Fibroblast of villous mesenchyme (primary cell): ENCODE data around the gene CDH4. TPM values are rescaled to one million over a fixed set of nuclear protein-coding genes. Genes with fewer than 3 reads are reported as not detected.

Experiments
- DNase-seq: peaks from one replicate; pipeline ENCODE4 v3.0.0-alpha.2; 2010; ENCODE audit warnings: low read depth
- H3K4me3 ChIP-seq: 2 replicates; pipeline ENCODE4 v1.5.1; 2011; ENCODE audit warnings: low read depth, mild to moderate bottlenecking, low read length
- CTCF ChIP-seq: IDR thresholded peaks from 2 replicates; pipeline ENCODE4 v1.5.1; 2012; ENCODE audit warnings: low read depth, mild to moderate bottlenecking, low read length; ENCODE audit not compliant: insufficient read depth
- total RNA-seq: library from RNA; depleted of rRNA; stranded (reverse); fragments of >200 nt; gene quantifications from 2 replicates; pipeline ENCODE4 v1.2.3, GENCODE V29; 2012

Gene CDH4
- total RNA-seq, 1 donor: 1.7 TPM

GRCh38 chr20:61682996-61683681 lies 431.1 kb downstream of the CDH4 start:
- no peak for DNase-seq
- H3K4me3 ChIP-seq: no peak overlapping the region
- TF ChIP-seq CTCF: no peak

GRCh38 chr20:61683721-61684120 lies 431.7 kb downstream of the CDH4 start:
- no peak for TF ChIP-seq CTCF
- no peak for DNase-seq
- H3K4me3 ChIP-seq: no peak overlapping the region

- no peak for DNase-seq
- TF ChIP-seq CTCF: no peak
- H3K4me3 ChIP-seq: no peak overlapping the region
Measured at GRCh38 chr20:61684136-61684535, 432.1 kb downstream of the CDH4 start.

GRCh38 chr20:61684583-61685235 lies 432.6 kb downstream of the CDH4 start:
- H3K4me3 ChIP-seq: no peak overlapping the region
- DNase-seq: no peak
- TF ChIP-seq CTCF: no peak

- no peak for DNase-seq
- no peak overlapping the region for H3K4me3 ChIP-seq
- TF ChIP-seq CTCF: no peak
Measured at GRCh38 chr20:61685462-61685861, 433.4 kb downstream of the CDH4 start.

GRCh38 chr20:61686051-61686936 lies 434.2 kb downstream of the CDH4 start:
- H3K4me3 ChIP-seq: no peak overlapping the region
- DNase-seq: no peak
- no peak for TF ChIP-seq CTCF
